ENCODE measurements around the gene BTBD1.

Gene BTBD1

DNA sequence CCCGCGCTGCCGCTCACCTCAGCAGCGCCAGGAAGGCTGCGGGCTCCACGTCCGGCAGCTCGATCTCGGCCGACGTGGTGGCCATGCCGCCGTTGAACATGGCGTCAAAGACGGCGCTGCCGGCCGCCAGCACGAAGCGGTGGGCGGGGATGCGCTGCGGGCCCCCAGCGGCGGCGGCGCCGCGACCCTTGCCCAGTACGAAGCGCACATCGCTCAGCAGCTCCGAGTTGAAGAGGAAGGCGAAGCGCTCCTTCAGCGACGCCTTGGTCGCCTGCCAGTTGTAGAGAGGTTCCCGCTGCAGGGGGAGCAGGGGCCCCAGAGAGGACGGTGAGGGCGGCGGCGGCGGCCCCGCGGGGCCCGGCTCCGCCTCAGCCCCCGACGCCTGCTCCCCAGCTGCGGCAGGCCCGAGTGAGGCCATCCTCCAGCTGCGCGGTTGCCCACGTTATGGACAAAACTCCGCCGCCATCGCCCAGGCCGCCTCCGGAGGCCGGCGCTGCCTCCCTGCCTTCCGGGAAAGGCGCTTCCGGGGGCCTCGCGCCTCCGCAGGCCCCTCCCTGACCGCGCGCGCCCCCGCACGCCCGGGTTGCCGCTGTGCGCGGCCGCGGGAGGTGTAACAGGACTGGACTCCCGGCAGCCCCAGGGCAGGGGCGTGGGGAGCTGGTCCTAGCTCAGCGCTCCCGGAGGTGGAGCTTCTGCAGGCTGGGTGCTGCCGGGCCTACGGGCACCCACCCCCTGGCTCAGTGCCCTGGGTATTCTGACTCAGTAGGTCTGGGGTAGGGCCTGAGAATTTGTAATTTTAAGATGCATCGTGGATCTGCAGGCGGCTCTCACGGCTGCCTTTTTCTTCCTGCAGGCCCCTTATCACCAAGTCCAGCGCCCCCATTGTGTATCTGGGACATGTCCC is at the start of gene BTBD1:
TSS of gene BTBD1 (minus strand) at position 519 of the 904 bp plus-strand sequence. CDS start at position 418, 101 bp downstream.
- peak; percentile 78 for DNase-seq

- no peak for DNase-seq
Measured at GRCh38 chr15:83115831-83116565, 48.9 kb upstream of the BTBD1 start.

DNA sequence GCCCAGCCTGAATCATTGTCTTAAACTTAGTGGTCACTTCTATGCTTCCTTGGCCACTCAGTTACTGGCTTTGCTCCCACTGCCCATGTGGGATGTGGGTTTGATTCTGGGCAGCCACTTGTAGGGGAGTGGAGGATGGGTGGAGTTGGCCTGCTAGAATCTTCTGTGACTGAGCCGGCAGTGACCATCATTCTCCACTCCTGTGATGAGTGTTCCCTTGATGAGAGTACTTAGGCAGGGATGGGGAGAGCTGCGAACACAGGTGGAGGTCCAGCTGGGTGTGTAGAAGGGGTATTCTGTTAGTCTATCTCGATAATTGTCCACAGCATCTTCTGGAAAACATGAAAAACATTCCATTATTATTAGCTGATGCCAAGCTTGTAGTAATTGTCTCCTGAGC is 48.4 kb upstream of the BTBD1 start:
- no peak for DNase-seq

- DNase-seq: no peak
Measured at GRCh38 chr15:83114856-83115255, 47.8 kb upstream of the BTBD1 start.

- no peak for DNase-seq
Measured at GRCh38 chr15:83113881-83114674, 47.0 kb upstream of the BTBD1 start.

DNA sequence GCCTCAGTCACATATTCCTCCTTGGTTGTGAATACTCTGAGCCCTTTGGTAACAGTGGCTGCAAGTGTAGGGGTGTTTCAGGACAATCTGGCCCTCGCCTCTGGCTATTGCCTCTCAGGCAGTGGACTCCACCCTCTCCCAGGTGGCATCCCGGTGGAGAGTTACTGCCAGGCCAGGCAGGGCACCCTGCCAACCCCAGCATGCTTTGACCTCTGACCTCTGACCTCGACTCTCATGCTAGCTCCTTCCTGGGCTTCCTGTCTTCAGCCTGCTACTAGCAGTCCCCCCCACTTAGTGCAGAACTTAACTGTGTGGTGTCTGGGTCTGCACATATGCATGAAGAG is 45.9 kb upstream of the BTBD1 start:
- DNase-seq: no peak

DNA sequence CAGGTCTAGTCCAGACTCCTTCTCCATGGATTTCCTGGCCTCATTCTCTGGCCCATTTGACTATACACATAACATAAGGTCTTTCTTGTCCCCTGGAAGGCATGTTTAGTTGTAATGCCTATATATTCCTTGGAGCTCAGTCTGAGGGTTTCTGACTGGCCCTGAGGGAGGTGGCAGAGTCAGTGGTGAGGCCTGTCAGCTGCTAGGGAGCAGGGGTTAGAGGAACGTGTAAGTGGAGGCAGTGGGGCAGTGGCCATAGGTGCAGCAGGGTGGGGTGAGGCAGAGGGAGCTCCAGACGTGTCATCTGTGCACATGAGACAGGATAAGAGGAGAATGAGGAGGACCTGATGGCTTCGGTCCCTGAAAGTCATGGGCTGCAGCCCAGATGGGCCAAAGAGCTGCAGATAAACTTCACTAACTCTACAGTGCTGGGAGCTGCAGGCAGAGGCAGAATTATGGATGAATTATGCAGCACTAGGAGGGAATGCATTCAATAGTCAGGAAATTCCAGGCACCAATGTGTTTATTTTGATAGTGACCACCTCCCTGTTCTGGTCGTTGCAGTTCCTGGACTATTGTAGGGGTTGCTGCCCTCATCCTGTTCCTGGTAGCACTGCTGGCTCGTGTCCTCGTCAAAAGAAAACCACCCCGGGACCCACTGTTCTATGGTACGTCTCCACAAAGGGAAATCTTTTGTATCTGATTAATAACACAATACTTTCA is 45.3 kb upstream of the BTBD1 start:
- DNase-seq: no peak

GRCh38 chr15:83111149-83111548 is 44.1 kb upstream of the BTBD1 start:
- no peak for DNase-seq

GRCh38 chr15:83110381-83110780 is 43.3 kb upstream of the BTBD1 start:
- DNase-seq: no peak

GRCh38 chr15:83109532-83109931 is 42.5 kb upstream of the BTBD1 start:
- DNase-seq: no peak

- peak; percentile 64 for DNase-seq
Measured at GRCh38 chr15:83108266-83109219, 41.5 kb upstream of the BTBD1 start.

GRCh38 chr15:83107841-83108181 is 40.8 kb upstream of the BTBD1 start:
- no peak for DNase-seq

- DNase-seq: no peak
Measured at GRCh38 chr15:83106994-83107840, 40.2 kb upstream of the BTBD1 start, which contains the start of gene TM6SF1. Gene TM6SF1 (plus strand): TSS chr15:83107645. CDS start chr15:83107681, 36 bp downstream.

GRCh38 chr15:83105440-83105839 is 38.4 kb upstream of the BTBD1 start:
- DNase-seq: no peak

DNA sequence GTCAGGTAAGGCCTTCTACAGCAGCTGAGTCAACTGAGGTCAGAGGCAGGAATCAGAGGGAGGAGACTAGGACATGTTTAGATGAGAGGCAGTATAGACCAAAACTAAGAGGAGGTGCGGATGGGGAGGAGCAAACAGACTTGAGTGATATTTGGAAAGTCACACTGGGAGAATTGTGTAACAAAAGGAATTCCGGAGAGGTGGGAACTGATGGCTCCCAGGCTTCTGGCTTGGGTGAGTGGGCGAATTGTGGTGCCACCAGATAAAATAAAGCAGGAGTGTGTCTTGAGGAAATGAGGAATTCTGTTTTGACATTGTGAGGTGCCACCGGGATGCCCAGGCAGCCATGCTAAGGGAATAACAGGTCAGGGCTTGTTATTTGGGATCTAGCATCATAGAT is 37.1 kb upstream of the BTBD1 start:
- DNase-seq: no peak

DNA sequence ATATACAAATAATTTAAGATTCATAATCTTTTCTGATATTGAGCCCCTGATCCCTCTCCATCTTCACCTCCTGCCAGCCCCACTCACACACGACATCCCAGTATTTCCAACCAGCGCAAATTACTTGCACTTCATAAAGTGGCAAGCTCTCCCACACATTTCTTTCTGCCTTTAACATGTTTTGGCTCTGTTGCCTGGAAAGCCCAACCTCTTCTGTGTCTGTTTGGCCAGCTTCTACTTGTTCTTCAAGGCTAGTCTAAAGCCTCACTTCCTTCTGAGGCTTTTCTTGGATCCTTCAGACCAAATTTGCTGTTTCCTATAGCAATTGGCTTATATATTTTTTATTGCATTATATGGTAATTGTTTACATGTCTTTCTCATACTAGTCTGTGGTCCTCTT is 35.3 kb upstream of the BTBD1 start:
- DNase-seq: no peak

- no peak for DNase-seq
Measured at GRCh38 chr15:83100097-83100646, 33.1 kb upstream of the BTBD1 start.

- no peak for DNase-seq
Measured at GRCh38 chr15:83099290-83099689, 32.2 kb upstream of the BTBD1 start.

- no peak for DNase-seq
Measured at GRCh38 chr15:83098079-83098478, 31.0 kb upstream of the BTBD1 start.

DNA sequence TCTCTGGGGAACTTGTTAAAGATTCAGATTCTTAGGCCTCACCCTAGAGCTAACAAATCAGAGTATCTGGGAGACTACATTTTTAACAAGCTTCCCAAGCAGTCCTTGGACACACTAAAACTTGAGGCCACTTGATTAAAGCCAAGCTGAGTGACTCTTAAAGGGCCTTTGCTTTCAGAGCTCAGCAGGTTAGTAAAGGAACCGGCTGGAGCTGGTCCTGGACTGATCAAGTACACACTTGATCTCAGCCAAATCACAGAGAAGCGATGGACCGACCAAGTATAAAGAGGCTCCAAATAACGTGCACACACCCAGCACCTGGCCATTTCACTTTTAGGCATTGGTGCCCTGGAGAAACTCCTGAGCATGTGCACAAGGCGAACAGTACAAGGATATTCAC is 27.5 kb upstream of the BTBD1 start:
- no peak for DNase-seq
